OCI-M1 (cell line): ENCODE measurements around the gene RLIM.

Experiments
- DNase-seq: peaks from one replicate; lab custom pipeline; 2025; lab: John Stamatoyannopoulos, UW

RLIM gene

GRCh38 chrX:74614093-74614909 is at the start of gene RLIM:
Gene RLIM (minus strand): TSS chrX:74614624. CDS start chrX:74595977, 18,647 bp downstream.
- DNase-seq: peak; percentile 95

GRCh38 chrX:74656079-74656745 is 41.8 kb upstream of the RLIM start:
- no peak for DNase-seq

- DNase-seq: peak; percentile 60
Observed at GRCh38 chrX:74654953-74655352, 40.5 kb upstream of the RLIM start.

- DNase-seq: no peak
Observed at GRCh38 chrX:74636749-74637314, 22.4 kb upstream of the RLIM start.

DNA sequence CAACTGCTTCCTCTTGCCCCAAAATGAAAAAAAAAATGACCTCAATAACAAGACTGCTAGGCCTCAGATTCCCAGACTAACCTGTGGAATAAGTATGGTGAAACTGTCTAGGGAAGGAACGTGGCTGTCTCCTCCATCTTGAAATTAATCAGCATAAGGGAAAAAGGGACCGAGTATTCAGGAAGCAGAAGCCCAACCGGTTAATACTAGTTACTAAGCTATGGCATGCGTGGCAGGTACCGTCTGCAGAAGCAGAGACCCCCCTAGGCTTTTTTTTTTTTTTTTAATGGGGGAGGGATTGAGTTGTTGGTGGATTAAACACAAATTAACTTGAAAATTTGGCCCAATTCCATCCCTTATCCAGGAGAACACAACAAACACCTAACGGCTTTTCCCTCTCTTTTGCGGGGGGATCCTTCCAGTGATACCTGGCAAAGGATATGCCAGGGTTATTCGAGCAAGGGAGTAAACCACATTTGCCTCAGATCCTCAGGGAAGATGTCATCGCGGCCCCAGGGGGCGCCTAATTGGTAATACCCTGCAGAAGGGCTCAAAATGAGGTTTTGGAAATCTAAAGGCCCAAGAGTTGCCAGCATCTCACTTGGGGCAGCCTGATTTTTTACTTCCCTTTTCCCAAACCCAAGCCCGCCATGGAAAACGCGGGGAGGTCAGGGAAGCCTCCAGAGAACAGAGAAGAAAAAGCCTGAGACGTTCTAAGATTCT is 893 bp downstream of the RLIM start:
- DNase-seq: peak; percentile 50

GRCh38 chrX:74606799-74607198 is 7.6 kb downstream of the RLIM start:
- DNase-seq: no peak

DNA sequence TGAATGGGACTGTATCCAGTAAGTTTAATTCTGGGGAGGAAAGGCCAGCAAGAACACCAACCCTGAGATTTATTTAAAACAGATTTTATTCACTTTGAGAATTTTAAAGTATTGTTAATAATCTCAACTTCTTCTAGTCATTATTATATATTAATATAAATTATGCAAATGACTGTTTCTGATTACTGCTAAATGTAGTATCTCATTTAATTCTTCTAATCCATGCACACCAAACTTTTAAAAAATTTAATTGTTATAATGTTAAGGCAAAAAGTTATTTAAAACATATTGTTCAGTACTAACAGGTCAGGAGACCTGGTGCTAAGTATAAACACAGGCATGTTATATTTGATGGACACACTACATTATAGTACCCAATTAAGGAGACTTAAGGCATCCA is 8.1 kb downstream of the RLIM start:
- no peak for DNase-seq

- no peak for DNase-seq
Observed at GRCh38 chrX:74603040-74603439, 11.4 kb downstream of the RLIM start.

GRCh38 chrX:74602142-74602541 is 12.3 kb downstream of the RLIM start:
- no peak for DNase-seq

DNA sequence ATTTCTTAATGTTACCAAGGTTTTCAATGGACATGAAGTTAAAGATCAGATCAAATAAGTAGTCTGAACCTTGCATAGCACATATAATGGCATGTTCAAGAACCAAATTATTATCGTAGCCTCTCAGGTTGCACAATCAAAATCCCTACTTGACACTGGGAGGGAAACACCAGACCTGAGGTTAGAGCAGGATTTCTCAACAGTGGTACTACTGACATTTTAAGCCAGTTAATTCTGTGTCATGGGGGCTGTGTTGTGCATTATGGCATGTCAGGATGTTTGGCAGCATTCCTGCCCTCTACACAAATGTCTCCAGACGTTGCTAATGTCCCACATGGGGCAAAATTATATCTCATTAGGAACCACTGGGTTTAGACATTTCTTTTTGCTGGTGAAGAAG is 20.8 kb downstream of the RLIM start:
- no peak for DNase-seq

DNA sequence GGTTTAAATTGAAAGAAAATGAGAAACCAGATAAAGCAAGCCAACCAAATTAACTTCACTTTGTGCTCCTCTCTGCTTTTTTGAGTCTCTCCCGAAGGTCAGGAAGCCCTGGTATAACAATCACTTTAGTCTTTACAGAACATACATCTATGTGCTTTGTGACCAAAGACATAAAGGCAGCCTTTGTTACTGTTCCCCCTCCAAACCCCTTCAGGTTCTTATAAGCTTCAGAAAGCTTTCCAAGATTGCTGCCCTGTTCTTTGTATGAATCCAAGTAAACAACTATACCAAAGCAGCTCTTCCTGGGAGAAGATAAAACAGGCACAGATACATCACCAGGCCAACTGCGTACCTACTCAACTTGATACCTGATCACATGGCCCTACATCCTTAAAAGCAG is 28.7 kb downstream of the RLIM start:
- no peak for DNase-seq

DNA sequence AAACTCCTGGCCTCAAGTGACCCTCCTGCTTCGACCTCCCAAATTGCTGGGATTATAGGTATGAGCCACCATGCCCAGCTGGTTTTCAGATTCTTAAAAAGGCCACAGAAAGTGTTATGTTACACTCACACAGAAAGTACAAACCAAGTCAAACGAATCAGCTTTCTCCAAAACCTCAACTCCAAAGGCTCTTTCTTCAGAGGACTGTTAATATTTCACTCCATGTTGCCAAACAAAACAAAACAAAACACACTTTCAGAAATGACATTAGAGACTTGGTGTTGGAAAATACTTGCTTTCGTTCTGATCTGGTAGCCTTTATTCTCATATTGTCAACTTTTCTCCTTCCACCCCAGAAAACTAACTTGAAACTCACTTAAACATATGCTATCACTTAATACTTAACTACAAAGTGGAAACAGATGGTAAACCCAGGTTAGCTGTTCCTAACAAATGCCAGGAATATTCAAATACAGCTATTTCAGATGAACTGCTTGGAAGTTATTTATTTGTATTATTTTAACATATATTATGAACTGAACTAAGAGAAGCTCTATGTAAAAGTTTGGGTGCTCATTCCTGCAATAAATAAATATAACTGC is 34.7 kb downstream of the RLIM start:
- DNase-seq: no peak

DNA sequence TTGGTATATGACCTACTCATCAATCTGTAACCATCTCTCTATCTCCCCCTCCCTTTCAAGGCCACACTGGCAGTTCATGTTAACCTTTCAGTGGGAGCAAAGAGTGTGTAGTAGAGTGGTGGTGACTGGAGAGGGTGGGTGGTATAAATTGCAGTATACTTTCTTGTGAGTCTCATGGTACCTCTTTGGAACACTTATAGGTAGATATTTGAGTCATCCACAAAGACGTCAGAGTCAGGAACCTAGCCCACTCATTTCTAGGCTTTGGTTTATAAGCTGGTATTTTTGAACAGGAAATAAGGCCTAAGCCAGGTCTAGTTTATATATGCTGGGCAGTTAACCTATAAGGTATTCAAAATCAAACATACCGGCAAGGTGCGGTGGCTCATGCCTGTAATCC is 36.3 kb downstream of the RLIM start:
- no peak for DNase-seq

DNA sequence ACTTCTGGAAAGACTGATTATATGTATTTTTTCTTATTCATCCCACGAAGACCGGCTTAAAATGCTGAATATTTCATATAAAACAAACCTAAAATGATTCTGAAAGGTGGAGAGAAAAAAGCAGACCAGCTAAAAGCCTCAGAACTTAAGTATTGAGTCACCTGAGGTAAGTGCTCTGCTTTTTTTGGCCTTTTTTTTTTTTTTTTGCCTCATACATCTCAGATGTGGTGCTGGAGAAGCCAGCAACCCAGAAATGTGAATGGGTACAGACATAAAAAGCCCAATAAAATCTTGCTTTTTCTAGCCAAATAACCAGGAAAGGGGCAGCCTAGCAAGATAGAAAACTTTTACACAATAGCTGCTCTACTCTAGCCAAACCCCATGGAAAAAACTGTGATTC is 57.0 kb downstream of the RLIM start:
- no peak for DNase-seq

- no peak for DNase-seq
Observed at GRCh38 chrX:74551934-74552333, 62.5 kb downstream of the RLIM start.

DNA sequence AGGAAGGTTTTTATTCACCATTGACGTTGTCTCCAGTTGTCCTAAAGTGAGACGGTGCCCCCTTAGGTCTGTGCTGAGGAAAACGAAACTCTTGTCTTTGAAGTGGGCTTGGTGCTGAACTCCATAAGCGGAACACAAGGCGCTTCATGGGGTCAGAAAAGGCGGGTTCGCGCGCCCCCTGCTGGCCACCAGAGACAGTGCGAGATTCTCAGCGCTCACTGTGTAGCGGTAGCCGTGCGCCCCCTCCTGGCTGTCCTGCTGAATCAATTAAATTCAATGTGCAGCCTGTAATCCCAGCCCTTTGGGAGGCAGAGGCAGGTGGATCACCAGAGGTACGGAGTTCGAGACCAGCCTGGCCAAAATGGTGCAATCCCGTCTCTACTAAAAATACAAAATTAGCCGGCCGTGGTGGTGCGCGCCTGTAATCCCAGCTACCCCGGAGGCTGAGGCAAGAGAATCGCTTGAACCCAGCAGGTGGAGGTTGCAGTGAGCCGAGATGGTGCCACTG is 64.1 kb downstream of the RLIM start:
- peak; percentile 90 for DNase-seq

GRCh38 chrX:74546984-74547383 is 67.4 kb downstream of the RLIM start:
- no peak for DNase-seq

- DNase-seq: no peak
Observed at GRCh38 chrX:74545880-74546523, 68.4 kb downstream of the RLIM start.

- DNase-seq: no peak
Observed at GRCh38 chrX:74540635-74541249, 73.7 kb downstream of the RLIM start.

- no peak for DNase-seq
Observed at GRCh38 chrX:74536832-74537371, 77.5 kb downstream of the RLIM start.
